GM21825 (cell line): ENCODE results near the gene ROBO1.

Experiments used
- ATAC-seq: cut with Tn5 transposase; IDR thresholded peaks from one replicate; pipeline ENCODE4 v1.9.1; 2021; ENCODE audit warnings: mild to moderate bottlenecking, moderate library complexity; ENCODE audit not compliant: unreplicated experiment

The ROBO1 gene

DNA sequence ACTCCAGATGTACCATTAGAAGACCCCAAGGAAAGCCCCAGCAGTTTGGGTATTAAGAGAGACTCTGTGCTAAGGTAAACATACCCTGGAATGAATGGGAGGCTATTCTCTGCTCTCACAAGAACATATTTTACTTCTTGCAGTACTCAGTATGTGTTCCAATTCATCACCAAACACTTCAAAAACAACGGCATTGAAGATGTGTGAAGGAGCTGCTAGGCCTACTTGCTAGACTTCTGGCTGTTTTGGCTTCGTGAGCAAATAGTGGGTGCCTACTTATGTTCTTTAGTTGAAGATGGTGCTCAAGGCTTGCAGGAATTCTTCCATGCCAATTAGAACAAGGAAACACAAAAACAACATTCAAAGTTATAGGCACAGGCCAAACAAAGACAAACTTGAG, 514.5 kb downstream of the ROBO1 start:
- ATAC-seq = no peak

DNA sequence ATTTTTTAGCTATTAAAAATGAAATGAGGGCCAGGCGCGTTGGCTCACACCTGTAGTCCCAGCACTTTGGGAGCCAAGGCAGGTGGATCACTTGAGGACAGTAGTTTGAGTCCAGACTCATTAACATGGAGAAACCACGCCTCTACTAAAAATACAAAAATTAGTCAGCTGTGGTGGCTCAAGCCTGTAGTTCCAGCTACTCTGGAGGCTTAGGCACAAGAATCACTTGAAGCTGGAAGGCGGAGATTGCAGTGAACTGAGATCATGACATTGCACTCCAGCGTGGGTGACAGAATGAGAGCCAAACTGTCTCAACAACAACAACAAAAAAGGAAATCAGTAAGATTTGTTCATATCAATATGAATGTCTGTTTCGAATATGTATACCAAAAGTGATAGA, 517.1 kb downstream of the ROBO1 start:
- ATAC-seq = no peak

DNA sequence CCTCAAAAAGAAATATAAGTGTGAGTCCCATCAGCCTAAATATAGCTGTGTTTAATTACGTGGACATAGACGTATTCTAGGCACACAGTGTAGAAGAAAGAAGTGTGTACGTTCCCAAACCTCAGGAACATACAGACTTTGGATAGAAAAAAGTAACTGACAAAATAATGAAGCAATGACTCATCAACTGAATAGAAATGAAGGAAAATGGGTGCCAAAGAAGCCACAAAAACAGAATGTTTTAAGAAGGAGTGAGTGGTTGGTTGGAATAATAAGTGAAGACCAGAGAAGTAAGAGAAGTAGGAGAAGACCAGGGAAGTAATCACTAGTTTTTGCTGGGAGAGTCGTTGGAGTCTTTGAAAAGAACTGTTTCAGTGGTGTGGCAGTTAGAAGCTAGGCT, 518.1 kb downstream of the ROBO1 start:
- ATAC-seq = no peak

DNA sequence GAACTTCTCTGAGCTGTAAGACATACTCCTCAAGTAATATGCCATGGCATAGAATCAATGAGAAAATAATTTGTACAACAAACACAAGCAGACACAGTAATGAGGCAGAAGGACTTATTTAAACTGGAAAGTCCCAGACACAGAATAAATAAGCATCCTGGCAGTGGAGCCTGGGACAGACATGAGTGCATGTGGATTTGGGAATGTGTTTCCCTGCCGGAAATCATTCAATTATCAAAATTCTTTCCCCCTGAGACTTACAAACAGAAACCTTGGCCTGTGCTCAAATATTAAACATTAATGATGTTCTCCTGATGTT, 520.1 kb downstream of the ROBO1 start:
- ATAC-seq = no peak

DNA sequence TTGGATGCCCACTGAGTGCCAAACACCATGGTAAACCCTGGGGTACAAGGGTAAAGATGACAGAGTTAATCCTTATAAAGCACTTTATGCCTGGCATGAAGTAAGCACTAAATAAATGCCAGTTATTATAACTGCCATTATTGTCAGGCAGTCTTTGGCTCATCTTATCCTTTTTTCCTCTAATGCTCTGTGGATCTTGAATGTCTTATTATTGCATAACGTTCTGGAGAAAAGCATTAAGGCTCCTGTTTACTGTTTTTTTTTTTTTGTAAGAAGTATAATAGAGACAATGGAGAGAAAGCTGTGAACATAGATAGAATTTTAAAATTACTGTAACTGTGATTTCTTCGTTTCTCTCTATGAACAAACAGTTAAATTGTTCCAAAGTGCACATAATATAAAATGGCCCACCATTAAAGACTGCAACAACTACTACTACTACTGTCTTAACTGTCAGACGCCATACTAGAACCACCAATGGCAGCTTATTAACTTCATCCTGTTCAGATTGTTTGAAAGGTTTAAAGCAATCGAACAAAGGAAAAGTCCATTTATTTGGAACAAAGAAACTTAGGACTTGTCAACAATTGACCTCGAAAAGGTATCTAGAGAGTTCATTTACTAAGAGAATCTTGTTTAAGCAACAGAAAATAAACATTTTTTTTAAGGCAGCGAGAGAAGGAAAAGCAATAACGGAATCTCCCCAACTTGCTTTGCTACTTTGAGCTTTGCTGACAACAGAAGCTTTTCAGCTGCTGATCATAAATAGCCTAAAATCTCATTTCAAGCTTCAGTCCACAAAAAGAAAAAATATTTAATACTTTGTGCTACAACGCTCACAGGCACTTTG, 520.7 kb downstream of the ROBO1 start:
- ATAC-seq = no peak

DNA sequence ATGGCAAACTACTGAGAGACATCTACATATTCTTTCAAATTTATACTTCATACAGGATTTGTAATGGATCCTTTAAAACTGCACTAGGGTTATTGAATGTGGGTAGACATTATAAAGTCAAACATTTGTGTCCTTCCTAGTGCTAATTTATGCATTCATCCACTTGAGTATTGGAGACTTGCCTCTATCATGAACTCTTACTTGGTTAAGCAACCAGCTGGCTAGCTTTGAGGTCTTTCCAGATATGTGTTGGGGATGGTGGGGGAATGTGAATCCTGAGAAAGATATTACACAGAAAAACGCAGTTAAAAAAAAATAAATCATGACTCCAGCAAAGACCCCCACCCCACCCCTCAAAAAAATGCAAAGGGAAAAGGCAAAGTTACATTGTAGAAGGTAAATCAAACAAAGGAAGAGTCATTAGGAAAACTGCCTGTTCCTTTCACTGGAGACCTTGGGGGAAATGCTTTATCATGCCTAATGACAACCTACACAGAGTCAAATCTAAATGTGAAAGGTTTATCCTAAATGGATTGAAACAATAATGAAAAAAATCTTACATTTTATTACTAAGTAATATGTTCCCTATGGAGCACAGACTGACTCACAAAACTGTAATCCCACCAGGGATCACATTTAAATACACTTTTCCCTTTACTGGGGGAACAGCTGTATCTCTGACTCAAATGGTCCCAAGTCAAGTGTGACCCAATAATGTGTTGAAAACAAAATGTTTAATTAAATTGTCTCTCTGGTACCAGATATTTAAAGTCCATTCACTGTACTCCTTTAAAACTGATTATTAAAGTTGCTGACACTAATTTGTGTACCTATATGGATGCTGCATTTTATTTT, 522.3 kb downstream of the ROBO1 start:
- no peak for ATAC-seq

DNA sequence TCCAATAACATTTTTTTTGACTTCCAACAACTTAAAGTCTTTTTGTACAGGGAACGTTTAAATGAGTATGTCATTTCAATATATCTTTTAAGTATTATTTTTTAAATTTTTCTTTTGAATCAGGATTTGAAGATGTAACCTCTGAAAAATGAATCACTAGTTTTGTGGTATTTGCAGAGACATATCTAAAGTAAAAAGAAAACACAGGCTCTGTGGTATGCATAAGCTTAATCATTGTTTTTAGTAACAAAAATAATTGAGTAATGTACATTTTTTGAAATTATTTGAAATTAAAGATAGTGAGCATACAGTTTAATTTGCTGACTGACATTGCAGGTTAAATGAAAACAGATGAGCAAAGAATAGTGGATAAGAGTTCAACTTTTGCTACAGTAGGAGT, 531.3 kb downstream of the ROBO1 start:
- ATAC-seq = no peak

DNA sequence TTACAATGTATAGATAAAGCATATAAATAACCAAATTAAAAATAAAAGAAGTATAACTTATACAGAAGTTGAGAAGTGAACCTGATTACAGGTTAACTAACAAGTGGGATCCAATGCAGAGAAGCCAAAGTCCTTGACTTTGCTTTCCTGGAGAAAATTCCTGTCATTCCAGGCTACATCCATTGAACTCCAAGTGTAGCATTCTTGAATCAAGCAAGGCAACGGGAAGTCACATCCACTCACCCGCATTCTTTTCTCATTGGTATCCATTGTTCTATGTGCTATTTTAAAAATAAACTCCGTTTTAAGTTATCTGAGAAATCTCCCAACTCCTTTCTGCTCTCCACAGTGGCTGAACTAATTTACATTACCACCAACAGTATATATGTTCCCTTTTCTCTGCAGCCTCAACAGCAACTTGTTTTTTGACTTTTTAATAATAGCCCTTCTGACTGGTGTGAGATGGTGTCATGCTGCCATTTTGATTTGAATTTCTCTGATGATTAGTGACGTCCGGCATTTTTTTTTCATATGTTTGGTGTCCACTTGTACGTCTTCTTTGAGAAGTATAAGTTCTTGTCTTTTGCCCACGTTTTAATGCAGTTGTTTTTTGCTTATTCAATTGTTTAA, 534.3 kb downstream of the ROBO1 start:
- ATAC-seq = no peak

DNA sequence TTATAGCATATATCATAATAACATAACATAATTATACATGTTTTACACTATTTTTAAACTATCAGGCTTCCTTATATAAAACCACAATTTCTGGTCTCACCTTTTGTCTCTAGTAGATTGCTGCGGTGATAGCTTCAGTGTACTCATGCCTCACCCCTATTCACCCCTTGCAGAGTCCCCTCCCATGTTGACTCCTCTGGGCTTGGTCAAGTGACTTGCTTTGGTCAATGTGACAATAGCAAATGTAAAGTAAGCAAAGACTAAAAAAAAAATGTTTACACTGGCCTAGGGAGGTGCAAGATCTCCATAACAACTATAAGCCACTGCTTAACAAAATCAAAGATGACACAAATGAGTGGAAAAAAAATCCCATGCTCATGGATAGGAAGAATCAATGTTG, 537.5 kb downstream of the ROBO1 start:
- ATAC-seq = no peak

DNA sequence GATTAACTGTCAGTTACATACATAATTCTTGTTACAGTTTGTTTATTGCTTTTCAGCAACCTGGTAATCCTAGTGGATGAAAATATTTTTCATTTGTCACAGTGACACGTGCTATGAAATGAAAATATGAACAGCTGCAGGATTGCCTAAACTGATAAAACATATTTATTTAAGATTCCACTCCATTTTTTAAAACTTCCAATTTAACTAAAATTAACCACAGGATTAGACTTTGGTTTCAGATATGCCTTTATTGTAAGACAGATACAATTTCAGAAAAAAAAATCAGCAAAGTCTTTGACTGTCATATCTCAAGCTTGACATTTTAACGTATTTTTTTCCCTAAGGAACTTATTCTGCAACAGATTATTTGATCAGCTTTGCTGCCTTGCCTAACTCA, 550.7 kb downstream of the ROBO1 start:
- no peak for ATAC-seq

DNA sequence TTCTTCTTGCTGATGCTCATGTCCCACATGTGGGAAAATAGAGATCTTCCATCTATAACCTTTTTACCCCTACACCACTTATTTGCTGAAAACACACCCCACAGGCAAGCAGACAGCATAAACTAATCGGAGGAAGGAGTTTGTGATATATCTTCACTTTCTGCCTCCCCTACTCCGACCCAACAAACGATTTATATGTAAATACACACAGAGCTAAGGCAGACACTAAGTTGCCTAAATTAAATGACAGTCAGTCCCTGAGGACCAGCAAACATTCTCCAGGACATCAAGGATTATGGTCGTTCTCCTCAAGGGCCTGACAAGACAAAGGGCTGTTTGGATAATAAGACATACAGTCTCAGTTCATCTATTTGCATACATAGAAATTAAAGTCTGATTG, 552.5 kb downstream of the ROBO1 start:
- no peak for ATAC-seq

DNA sequence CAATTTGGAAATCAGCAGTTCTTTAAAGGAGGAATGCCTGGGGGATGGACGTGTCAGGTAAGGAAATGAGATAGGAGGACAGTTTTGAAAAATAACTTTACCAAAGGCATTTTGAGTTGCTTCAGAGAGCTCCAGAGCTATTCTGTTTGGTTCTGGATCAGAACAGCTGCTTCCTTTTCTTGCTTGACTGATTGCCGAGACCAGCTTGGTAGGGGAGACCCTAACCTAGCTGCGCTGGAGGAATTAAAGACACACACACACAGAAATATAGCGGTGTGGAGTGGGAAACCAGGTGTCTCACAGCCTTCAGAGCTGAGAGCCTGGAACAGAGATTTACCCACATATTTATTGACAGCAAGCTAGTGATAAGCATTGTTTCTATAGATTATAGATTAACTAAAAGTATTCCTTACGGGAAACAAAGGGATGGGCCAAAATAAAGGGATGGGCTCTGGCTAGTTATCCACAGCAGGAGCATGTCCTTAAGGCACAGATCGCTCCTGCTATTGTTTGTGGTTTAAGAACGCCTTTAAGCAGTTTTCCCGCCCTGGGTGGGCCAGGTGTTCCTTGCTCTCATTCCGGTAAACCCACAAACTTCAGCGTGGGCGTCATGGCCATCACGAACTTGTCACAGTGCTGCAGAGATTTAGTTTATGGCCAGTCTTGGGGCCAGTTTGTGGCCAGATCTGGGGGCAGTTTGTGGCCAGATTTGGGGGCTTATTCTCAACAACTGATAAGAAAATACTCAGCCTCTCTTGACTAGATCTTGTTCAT, 556.0 kb downstream of the ROBO1 start:
- no peak for ATAC-seq

DNA sequence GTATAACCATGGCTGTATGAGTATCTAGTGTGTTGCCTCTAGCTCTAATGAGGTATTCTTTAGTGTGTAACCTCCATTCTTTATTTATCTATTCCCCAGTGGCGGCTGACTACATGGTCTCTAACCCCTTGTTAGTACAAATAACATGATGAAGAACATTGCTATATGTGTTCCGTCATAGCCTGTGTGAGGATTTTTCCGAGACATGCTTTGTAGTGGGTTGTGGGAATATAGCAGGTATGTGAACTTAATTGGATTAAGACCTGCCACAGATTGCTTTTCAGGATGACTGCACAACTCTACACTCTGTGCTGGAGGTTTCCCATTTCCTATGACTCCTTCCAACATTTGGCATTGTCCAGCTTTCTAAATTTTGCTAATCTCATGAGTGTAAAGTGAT, 563.4 kb downstream of the ROBO1 start:
- ATAC-seq = no peak

DNA sequence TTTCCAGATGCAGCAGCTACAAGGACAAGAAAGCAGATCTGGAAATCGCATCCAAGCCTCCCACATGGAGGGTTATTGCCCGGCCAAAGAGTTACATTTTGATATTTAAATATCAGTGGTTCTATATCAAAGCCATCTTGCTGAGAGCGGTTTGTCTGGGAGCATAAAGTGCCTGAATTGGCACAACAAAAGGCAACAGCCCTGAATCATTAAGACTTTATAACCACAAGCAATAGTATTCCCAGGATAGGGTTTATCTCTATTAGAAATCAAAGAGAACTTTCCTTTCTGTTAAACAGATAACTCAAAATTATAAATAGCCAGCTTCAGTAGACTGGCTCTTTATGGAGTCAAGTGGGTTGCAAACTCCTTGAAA, 564.7 kb downstream of the ROBO1 start:
- ATAC-seq = no peak

DNA sequence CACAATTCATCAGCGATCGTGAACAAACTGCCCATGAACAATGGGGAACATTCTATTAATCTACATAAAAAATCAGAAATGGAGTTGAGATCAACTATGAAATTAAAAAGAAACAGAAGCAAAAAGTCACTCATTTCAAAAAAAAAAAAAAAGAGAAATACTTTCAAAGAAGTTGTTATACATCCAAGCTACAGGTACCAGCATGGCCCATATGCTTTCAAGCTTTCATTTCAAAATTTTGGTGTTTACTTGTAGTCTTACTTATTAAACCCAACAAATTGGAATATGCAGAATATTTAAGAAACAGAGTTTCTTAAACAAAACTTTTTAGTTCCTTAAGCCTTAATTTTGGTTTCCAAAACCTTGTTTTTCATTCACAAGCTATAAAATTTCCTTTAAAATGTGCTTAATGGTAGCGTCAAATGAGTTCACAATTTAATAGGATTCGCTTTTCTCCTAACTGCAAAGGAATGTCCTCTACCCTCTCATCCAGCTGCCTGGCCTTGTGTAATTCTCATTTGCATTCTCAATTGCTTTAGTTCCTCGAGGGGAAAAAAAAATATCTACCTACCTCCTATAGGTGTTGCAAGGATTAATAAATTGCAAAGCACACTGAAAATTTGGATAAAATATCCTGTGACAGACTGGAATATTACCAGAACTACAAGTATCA, 565.2 kb downstream of the ROBO1 start:
- ATAC-seq = no peak

DNA sequence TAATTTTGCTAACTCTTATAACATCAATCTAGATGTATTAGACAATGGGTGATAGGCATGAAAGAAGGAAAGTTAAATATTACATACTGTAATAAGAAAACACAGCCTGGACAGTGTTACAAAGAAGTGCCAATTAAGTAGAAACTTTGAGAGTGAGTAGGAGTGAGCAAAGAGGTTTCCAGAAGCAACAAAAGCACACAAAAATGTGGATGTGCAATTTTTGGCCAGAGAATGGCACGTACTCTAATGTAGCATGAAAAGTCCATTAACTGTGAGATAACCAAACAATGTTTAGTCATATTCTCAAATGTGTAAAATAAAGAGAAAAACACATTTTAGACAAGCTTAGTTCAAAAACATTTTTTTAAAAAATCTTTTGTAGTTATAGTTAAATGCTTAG, 567.3 kb downstream of the ROBO1 start:
- no peak for ATAC-seq

DNA sequence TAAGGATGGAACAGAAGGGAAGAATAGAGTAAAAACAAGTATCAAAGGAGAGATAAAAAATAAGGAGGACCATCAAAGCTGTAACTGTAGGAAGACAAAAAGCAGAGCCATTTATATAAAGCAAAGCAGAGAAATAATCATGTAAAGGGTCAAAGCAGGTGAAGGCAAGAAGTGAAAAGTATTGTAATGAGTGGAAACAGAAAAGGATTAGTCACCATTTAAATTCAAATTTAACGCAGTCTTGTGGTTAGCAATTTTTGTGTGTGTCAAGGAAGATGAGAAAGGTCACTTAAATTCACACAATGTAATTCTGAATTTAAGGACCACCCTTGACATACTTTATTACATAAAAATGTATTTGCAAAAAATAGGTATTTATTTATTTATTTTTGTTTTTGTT, 567.8 kb downstream of the ROBO1 start:
- ATAC-seq = no peak

DNA sequence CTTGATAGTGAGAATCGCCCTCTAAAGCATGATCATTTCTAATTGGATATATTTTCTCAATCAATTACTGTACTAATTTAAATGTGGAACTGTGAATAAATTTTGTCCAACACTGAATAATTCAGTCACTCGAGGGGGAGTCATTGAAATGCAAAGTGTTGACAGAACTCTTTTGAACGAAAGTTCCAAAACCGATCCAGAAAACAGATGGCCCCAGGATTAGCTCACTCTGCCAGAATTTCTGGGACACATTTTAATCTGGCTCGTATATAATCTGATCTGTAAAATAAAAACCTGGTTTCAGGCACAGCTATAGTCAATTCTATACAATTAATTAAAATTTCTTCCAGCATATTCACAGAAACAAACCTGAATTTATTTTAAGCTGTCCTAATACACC, 580.4 kb downstream of the ROBO1 start:
- no peak for ATAC-seq

DNA sequence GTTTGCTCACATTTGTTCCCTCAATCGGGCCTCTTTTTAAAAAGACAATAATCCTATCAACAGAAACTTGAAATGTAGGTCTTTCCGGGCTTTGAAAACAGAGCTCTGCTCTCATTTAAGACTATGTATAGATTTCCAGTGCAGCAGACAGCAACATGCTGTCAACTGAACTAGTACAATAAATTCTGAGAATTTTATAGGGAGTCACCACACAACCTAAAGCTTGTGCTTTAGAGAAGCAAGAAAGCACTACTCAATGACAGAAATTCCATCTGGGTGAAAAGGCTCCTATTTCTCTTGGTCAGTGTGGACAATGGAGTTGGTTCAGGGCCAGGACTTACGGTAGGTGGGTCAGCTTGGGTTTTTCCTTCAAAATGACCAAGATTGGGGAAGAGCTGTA, 583.5 kb downstream of the ROBO1 start:
- no peak for ATAC-seq

DNA sequence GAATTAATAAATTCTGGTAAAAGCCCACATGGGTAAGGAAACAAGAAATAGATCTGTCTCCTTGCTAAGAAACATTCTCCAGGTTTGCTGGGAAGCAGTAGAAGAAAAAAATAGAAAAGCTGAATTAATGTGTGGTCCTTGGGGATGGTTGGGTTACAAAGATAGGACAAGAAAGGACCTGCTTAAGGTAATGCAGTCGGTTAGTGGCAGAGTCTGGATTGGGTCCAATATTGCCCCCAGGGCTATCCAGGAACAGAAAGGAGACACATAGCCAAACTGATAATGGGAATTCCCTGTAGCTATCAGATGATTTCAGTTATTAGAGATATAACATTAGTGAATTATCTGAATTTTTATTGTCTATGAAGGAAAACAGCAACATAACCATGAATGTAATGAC, 584.3 kb downstream of the ROBO1 start:
- ATAC-seq = no peak
